ENCODE measurements around the gene PHF3. TPM values are rescaled to one million over a fixed set of nuclear protein-coding genes. Genes with fewer than 3 reads are reported as not detected.
A peak's percentile ranks its signal among the peaks of the same experiment; 100 is the strongest.

PHF3 gene
- total and polyA plus RNA-seq, 4 donors: 27.1 to 90.7 (median 63.4) TPM

DNA sequence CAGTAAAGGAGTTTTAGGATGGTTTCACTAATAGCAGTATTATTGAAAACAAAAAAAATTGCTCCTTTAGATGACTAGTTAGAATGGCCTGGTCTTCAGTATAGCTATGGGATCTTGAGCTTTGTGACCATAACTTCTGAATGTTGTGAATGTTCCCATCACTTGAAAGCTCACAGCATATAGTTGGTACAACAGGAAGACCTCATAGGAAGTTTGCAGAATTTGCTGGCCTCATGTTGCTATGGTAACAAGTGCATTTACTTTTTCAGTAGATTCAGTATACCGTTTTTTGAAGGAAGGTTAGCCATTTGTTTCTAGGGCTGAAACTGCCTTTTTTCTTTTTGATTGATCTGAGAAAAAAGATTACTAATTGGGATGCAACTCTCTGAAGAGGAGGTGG is 8.3 kb downstream of the PHF3 start:
- peak in 2 of 6 donors; percentile 41 to 50 for DNase-seq (ENCODE audit: low read depth in 4 of 6, low spot score in 6 of 6)
- peaks cover 4% of the 10 kb centered on the region for H3K4me1 ChIP-seq (ENCODE audit: control insufficient read depth, insufficient read depth, low read length)
- WGBS (ENCODE audit: insufficient coverage): 0% methylated on average over 1 of the region's 1 CpG

DNA sequence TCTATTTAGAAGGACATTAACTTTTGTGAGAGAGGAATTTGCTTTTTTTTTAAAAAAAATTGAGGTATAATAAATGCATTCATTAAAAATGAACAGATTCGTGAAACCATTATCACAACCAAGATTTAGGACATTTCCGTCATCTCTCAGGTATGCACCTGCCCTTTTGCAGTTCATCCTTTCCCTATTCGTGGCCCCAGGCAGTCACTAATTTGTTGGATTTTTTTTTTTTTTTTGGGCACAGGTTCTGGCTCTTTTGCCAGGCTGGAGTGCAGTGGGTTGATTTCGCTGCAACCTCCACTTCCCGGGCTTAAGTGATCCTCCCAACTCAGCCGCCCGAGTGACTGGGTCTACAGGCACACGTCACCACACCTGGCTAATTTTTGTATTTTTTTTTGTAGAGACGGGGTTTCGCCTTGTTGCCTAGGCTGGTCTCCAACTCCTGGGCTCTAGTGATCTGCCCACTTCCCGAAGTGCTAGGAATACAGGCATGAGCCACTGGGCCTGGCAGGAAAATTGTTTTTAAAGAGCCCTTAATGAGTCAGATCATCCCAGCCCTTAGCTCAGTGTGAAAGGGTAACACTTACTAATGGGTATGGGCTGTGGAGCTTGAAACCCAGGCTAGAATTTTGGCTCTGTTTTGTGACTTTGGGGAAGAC is 9.2 kb downstream of the PHF3 start:
- H3K27ac ChIP-seq (ENCODE audit: low read depth, low read length): no peak overlapping the region
- H3K27me3 ChIP-seq (ENCODE audit: control insufficient read depth, insufficient read depth, low read length): no peaks in the 10 kb centered on the region
- peaks cover 4% of the 10 kb centered on the region for H3K36me3 ChIP-seq (ENCODE audit: control insufficient read depth, insufficient read depth, low read length)
- H3K4me3 ChIP-seq (ENCODE audit: low read depth, low read length): no peak overlapping the region
- no peaks in the 10 kb centered on the region for H3K9me3 ChIP-seq (ENCODE audit: control insufficient read depth, insufficient read depth, low read length)
- peaks cover 4% of the 10 kb centered on the region for H3K4me1 ChIP-seq (ENCODE audit: control insufficient read depth, insufficient read depth, low read length)
- no CpG with 5 or more reads among the region's 11 CpGs for WGBS (ENCODE audit: insufficient coverage)
- peak in 1 of 6 donors; percentile 15 for DNase-seq (ENCODE audit: low read depth in 4 of 6, low spot score in 6 of 6)

More for the DNA sequence above, 8.3 kb downstream of the PHF3 start:
- Histone ChIP-seq H3K27ac (ENCODE audit: low read depth, low read length) (no peak overlapping the region), H3K9me3 (ENCODE audit: control insufficient read depth, insufficient read depth, low read length) (no peaks in the 10 kb centered on the region), H3K27me3 (ENCODE audit: control insufficient read depth, insufficient read depth, low read length) (no peaks in the 10 kb centered on the region), H3K36me3 (ENCODE audit: control insufficient read depth, insufficient read depth, low read length) (peaks cover 4% of the 10 kb centered on the region), H3K4me3 (ENCODE audit: low read depth, low read length) (no peak overlapping the region)

DNA sequence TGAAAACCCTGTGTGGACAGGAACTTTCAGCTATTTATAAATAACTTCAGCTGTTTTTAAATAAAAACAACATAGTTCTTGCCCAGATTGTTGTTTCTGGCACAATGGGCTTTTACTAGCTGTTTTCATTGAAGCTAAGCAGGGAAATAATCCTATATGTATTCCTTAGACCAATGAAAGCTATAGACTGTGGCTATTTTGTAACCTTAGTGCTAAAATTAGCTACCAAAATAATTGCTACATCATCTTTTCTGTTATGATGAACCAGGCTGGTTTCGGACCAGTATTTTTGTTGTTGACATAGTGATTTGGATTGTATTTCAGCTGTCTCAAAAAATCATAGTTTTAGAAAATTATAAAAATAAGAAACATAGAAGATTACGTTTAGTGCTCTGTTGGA is 13.7 kb downstream of the PHF3 start:
- no peak overlapping the region for H3K4me3 ChIP-seq (ENCODE audit: low read depth, low read length)
- no peaks in the 10 kb centered on the region for H3K36me3 ChIP-seq (ENCODE audit: control insufficient read depth, insufficient read depth, low read length)
- no peaks in the 10 kb centered on the region for H3K27me3 ChIP-seq (ENCODE audit: control insufficient read depth, insufficient read depth, low read length)
- peaks cover 4% of the 10 kb centered on the region for H3K4me1 ChIP-seq (ENCODE audit: control insufficient read depth, insufficient read depth, low read length)
- DNase-seq (ENCODE audit: low read depth in 4 of 6, low spot score in 6 of 6): no peak
- no peak overlapping the region for H3K27ac ChIP-seq (ENCODE audit: low read depth, low read length)
- no CpG with 5 or more reads among the region's 2 CpGs for WGBS (ENCODE audit: insufficient coverage)
- peaks cover 3% of the 10 kb centered on the region for H3K9me3 ChIP-seq (ENCODE audit: control insufficient read depth, insufficient read depth, low read length)

DNA sequence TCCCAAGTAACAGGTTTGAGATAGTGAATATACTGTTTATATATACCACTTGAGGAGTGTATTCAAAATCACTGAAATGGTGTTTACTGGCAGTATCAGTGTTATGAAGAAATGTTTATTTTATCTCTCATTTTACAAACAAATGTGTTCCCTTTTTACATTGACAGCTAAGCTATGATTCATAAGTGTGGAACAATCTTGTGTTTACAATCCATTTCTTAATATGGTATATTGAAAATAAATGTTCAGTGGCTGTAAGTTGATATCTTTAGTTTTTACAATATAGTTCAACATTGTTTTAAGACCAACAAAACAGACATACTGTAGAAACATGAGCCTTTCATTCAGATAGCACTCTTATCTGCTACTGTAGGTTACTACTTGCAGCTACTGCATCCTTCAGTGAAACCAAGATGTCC is 14.3 kb downstream of the PHF3 start:
- Histone ChIP-seq H3K36me3 (ENCODE audit: control insufficient read depth, insufficient read depth, low read length) (no peaks in the 10 kb centered on the region), H3K4me3 (ENCODE audit: low read depth, low read length) (no peak overlapping the region), H3K27ac (ENCODE audit: low read depth, low read length) (no peak overlapping the region), H3K4me1 (ENCODE audit: control insufficient read depth, insufficient read depth, low read length) (peaks cover 1% of the 10 kb centered on the region), H3K9me3 (ENCODE audit: control insufficient read depth, insufficient read depth, low read length) (peaks cover 3% of the 10 kb centered on the region), H3K27me3 (ENCODE audit: control insufficient read depth, insufficient read depth, low read length) (no peaks in the 10 kb centered on the region)
- DNase-seq (ENCODE audit: low read depth in 4 of 6, low spot score in 6 of 6): no peak

DNA sequence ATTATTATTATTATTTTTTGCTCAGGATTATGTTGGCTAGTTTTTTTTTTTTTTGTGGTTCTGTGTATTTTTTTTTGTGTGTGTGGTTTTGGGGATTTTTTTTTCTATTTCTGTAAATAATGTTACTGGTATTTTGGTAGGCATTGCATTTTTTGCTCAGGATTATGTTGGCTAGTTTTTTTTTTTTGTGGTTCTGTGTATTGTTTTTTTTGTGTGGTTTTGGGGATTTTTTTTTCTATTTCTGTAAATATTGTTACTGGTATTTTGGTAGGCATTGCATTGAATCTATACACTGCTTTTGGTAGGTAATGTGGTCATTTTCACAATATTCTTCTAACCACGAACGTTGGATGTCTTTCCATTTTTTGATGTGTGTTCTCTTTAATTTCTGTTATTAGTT is 17.4 kb downstream of the PHF3 start:
- no peak for DNase-seq (ENCODE audit: low read depth in 4 of 6, low spot score in 6 of 6)
- Histone ChIP-seq H3K36me3 (ENCODE audit: control insufficient read depth, insufficient read depth, low read length) (no peaks in the 10 kb centered on the region), H3K4me3 (ENCODE audit: low read depth, low read length) (no peak overlapping the region), H3K4me1 (ENCODE audit: control insufficient read depth, insufficient read depth, low read length) (no peaks in the 10 kb centered on the region), H3K27me3 (ENCODE audit: control insufficient read depth, insufficient read depth, low read length) (no peaks in the 10 kb centered on the region), H3K27ac (ENCODE audit: low read depth, low read length) (no peak overlapping the region), H3K9me3 (ENCODE audit: control insufficient read depth, insufficient read depth, low read length) (peaks cover 3% of the 10 kb centered on the region)
- WGBS (ENCODE audit: insufficient coverage): no CpG with 5 or more reads among the region's 2 CpGs

DNA sequence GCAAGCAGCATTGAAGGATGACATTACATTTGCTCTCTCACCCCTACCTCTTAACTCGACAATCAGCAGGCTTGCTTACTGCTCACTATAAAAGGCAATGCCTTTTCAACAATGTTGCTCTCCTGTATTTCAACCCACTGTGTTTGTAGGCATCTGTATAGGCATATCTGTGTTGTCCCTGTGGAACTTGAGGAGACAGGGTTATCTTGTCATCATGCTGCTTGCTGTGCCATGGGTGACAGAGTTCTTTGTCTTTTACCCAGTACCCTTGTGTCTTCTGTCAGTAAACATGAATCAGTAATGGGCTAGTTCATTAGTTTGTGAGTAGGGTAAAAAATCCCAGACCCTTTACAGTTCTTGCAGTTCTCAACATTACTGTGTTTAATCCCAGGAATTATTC is 25.2 kb downstream of the PHF3 start:
- no peaks in the 10 kb centered on the region for H3K27me3 ChIP-seq (ENCODE audit: control insufficient read depth, insufficient read depth, low read length)
- H3K36me3 ChIP-seq (ENCODE audit: control insufficient read depth, insufficient read depth, low read length): no peaks in the 10 kb centered on the region
- no peak for DNase-seq (ENCODE audit: low read depth in 4 of 6, low spot score in 6 of 6)
- H3K4me1 ChIP-seq (ENCODE audit: control insufficient read depth, insufficient read depth, low read length): no peaks in the 10 kb centered on the region
- H3K9me3 ChIP-seq (ENCODE audit: control insufficient read depth, insufficient read depth, low read length): no peaks in the 10 kb centered on the region
- no peak overlapping the region for H3K4me3 ChIP-seq (ENCODE audit: low read depth, low read length)
- WGBS (ENCODE audit: insufficient coverage): no CpG with 5 or more reads among the region's 1 CpG
- no peak overlapping the region for H3K27ac ChIP-seq (ENCODE audit: low read depth, low read length)

DNA sequence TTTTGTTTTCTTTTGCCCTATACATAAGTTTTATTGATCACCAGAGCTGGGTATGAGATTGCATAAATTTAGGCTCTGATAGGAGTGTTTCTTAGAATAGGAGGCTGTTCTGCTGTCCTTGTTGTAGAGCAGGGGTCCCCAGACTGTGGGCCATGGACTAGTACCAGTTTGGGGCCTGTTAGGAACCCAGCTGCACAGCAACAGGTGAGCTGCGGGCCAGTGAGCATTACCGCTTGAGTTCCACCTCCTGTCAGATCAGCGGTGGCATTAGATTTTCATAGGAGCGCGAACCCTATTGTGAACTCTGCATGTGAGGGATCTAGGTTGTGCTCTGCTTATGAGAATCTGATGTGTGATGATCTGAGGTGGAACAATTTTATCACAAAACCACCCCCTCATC is 26.2 kb downstream of the PHF3 start:
- 92% methylated on average over 3 of the region's 5 CpGs for WGBS (ENCODE audit: insufficient coverage)
- no peak for DNase-seq (ENCODE audit: low read depth in 4 of 6, low spot score in 6 of 6)

DNA sequence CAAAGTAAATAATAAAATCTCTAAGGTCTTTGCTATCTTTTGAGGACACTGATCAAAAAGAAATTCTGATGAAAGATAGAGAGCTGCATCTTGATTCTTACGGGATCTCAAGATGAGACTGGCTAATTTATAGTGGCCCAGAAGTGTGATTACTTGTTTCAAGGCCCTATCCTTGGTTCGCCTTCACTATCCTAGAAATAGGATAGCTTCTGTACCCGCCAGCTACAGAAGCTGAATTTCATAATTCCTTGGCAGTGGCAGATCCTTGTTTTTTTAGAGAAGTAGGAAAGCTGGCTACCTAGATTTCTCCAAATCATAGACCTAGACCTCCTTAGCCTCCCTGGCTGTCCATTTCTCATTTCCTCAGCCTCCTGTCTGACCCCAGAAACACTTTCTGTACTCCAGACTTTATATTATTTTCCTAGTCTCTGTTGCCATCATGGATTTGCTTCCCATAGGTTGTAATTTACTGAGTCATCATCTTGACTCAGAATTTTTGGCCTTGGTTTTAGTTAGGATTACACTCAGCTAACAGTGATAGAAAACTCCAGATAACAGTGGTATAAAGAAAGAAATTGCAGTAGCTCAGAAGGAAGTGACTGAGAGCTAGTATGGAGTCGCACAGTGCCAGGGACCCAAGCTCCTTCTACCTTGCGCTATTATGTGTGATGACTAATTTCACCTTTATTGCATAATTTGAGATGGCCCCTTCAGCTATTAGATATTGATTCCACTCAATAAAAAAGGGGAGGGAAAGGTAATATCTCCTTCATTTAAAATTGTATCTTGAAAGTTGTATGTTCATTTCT is 27.7 kb downstream of the PHF3 start:
- H3K4me3 ChIP-seq (ENCODE audit: low read depth, low read length): no peak overlapping the region
- H3K9me3 ChIP-seq (ENCODE audit: control insufficient read depth, insufficient read depth, low read length): no peaks in the 10 kb centered on the region
- no peaks in the 10 kb centered on the region for H3K27me3 ChIP-seq (ENCODE audit: control insufficient read depth, insufficient read depth, low read length)
- DNase-seq (ENCODE audit: low read depth in 4 of 6, low spot score in 6 of 6): no peak
- H3K4me1 ChIP-seq (ENCODE audit: control insufficient read depth, insufficient read depth, low read length): no peaks in the 10 kb centered on the region
- no peaks in the 10 kb centered on the region for H3K36me3 ChIP-seq (ENCODE audit: control insufficient read depth, insufficient read depth, low read length)
- H3K27ac ChIP-seq (ENCODE audit: low read depth, low read length): no peak overlapping the region
- WGBS (ENCODE audit: insufficient coverage): no CpG with 5 or more reads among the region's 5 CpGs

More for the DNA sequence above, 26.2 kb downstream of the PHF3 start:
- no peaks in the 10 kb centered on the region for H3K27me3 ChIP-seq (ENCODE audit: control insufficient read depth, insufficient read depth, low read length)
- H3K27ac ChIP-seq (ENCODE audit: low read depth, low read length): no peak overlapping the region
- H3K9me3 ChIP-seq (ENCODE audit: control insufficient read depth, insufficient read depth, low read length): no peaks in the 10 kb centered on the region
- no peak overlapping the region for H3K4me3 ChIP-seq (ENCODE audit: low read depth, low read length)
- H3K36me3 ChIP-seq (ENCODE audit: control insufficient read depth, insufficient read depth, low read length): no peaks in the 10 kb centered on the region
- no peaks in the 10 kb centered on the region for H3K4me1 ChIP-seq (ENCODE audit: control insufficient read depth, insufficient read depth, low read length)

DNA sequence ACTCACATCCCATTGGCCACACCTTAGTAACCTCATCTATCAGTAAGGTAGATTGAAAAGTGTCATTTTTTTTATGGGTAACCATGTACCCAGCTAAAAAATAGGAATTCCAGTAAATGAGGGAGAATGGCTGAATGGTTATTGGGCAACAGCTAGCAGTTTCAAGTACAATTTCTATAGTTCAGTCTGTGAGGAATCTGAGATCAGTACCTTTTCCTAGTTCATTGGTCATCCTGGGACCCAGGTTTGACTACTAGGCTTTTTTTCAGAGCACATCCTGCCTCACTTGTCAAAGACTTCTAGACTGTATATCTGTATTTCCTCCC is 28.3 kb downstream of the PHF3 start:
- Histone ChIP-seq H3K27ac (ENCODE audit: low read depth, low read length) (no peak overlapping the region), H3K4me1 (ENCODE audit: control insufficient read depth, insufficient read depth, low read length) (no peaks in the 10 kb centered on the region), H3K4me3 (ENCODE audit: low read depth, low read length) (no peak overlapping the region), H3K27me3 (ENCODE audit: control insufficient read depth, insufficient read depth, low read length) (no peaks in the 10 kb centered on the region), H3K9me3 (ENCODE audit: control insufficient read depth, insufficient read depth, low read length) (no peaks in the 10 kb centered on the region), H3K36me3 (ENCODE audit: control insufficient read depth, insufficient read depth, low read length) (no peaks in the 10 kb centered on the region)
- DNase-seq (ENCODE audit: low read depth in 4 of 6, low spot score in 6 of 6): no peak

DNA sequence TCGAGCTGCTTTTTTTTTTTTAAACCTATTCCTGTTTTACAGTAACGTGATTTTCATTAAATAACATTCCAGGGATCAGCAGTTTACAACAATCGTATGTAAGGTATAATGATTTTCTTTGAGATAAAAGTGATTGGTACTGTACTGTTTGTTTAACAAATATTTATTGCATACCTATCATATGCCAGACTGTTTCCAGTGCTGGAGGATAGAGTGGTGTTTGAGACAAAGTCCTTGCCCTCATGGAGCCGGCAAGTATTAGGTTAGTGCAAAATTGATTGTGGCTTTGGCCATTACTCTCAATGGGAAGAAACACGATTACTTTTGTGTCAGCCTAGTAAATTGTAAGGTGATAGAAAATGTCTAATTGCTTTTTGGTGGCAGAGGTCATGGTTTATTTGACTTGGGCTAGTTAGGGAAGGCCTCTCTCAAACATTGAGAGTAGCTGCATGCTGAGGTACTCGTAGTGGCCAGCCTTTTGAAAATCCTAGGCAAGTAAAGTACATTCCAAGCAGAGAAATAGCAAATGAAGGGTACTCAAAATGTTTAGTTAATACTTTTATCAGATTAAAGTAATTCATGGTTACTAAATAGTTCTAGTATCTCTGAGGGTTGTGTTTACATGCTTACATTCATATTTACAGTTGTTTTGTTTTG is 35.6 kb downstream of the PHF3 start:
- no peak for DNase-seq (ENCODE audit: low read depth in 4 of 6, low spot score in 6 of 6)
- WGBS (ENCODE audit: insufficient coverage): 81% methylated on average over 2 of the region's 6 CpGs
- H3K4me1 ChIP-seq (ENCODE audit: control insufficient read depth, insufficient read depth, low read length): no peaks in the 10 kb centered on the region
- H3K9me3 ChIP-seq (ENCODE audit: control insufficient read depth, insufficient read depth, low read length): no peaks in the 10 kb centered on the region
- H3K27ac ChIP-seq (ENCODE audit: low read depth, low read length): no peak overlapping the region
- no peaks in the 10 kb centered on the region for H3K36me3 ChIP-seq (ENCODE audit: control insufficient read depth, insufficient read depth, low read length)
- H3K4me3 ChIP-seq (ENCODE audit: low read depth, low read length): no peak overlapping the region
- H3K27me3 ChIP-seq (ENCODE audit: control insufficient read depth, insufficient read depth, low read length): no peaks in the 10 kb centered on the region
